Measurements from ENCODE around the gene DKKL1.
"Not testable (repeated sequence)": the region's sequence is repeated elsewhere in the genome, so short reads cannot be mapped to it uniquely, and the experiment has no call there.

Gene DKKL1

GRCh38 chr19:49362048-49362928 is 1.4 kb upstream of the DKKL1 start, which contains the start of gene TEAD2:
TEAD2 (minus strand) TSS chr19:49362416; CDS start chr19:49360075, 2,341 bp downstream.
- DNase-seq, result peak; percentile 73

GRCh38 chr19:49362929-49363267 is 779 bp upstream of the DKKL1 start:
- peak; percentile 47 for DNase-seq

- no peak for DNase-seq
Observed at GRCh38 chr19:49364083-49364737, 533 bp downstream of the DKKL1 start.

- DNase-seq, result no peak
Observed at GRCh38 chr19:49366110-49366509, 2.4 kb downstream of the DKKL1 start.

GRCh38 chr19:49368711-49369358 is 5.2 kb downstream of the DKKL1 start:
- no peak for DNase-seq

- no peak for DNase-seq
Observed at GRCh38 chr19:49371184-49371583, 7.5 kb downstream of the DKKL1 start.

GRCh38 chr19:49373174-49373573 is 9.5 kb downstream of the DKKL1 start:
- DNase-seq, result not testable (repeated sequence)

GRCh38 chr19:49374665-49375434 is 11.2 kb downstream of the DKKL1 start:
- DNase-seq, result no peak

- no peak for DNase-seq
Observed at GRCh38 chr19:49378512-49378911, 14.8 kb downstream of the DKKL1 start.

- no peak for DNase-seq
Observed at GRCh38 chr19:49380391-49380790, 16.7 kb downstream of the DKKL1 start.

GRCh38 chr19:49382639-49383038 is 19.0 kb downstream of the DKKL1 start:
- no peak for DNase-seq

- DNase-seq, result no peak
Observed at GRCh38 chr19:49383599-49383998, 19.9 kb downstream of the DKKL1 start.

GRCh38 chr19:49387936-49388372 is 24.3 kb downstream of the DKKL1 start, which contains the start of gene KASH5:
KASH5 (plus strand) TSS chr19:49388249; CDS start chr19:49390884, 2,635 bp downstream.
- peak; percentile 50 for DNase-seq

GRCh38 chr19:49389406-49389805 is 25.7 kb downstream of the DKKL1 start:
- no peak for DNase-seq

GRCh38 chr19:49390131-49390928 is 26.7 kb downstream of the DKKL1 start:
- no peak for DNase-seq

GRCh38 chr19:49390929-49391359 is 27.3 kb downstream of the DKKL1 start:
- DNase-seq, result no peak

GRCh38 chr19:49391581-49392399 is 28.1 kb downstream of the DKKL1 start:
- DNase-seq, result peak; percentile 74

GRCh38 chr19:49393881-49394280 is 30.2 kb downstream of the DKKL1 start:
- no peak for DNase-seq

- DNase-seq, result no peak
Observed at GRCh38 chr19:49395581-49396407, 32.1 kb downstream of the DKKL1 start.

All from fibroblast of skin of scalp (primary cell).